GM19043 (cell line): Measurements from ENCODE around the gene PRR3.

Source experiments
- ATAC-seq: cut with Tn5 transposase; IDR thresholded peaks from one replicate; pipeline ENCODE4 v1.9.1; 2021; ENCODE audit warnings: low read depth; ENCODE audit not compliant: unreplicated experiment

PRR3 gene

GRCh38 chr6:30533460-30534294 is 23.4 kb upstream of the PRR3 start:
- ATAC-seq, result no peak

GRCh38 chr6:30537931-30538330 is 19.2 kb upstream of the PRR3 start:
- ATAC-seq, result no peak

- ATAC-seq, result no peak
Observed at GRCh38 chr6:30541515-30542403, 15.3 kb upstream of the PRR3 start.

GRCh38 chr6:30542404-30542725 is 14.7 kb upstream of the PRR3 start:
- ATAC-seq, result no peak

GRCh38 chr6:30542915-30543314 is 14.2 kb upstream of the PRR3 start:
- ATAC-seq, result no peak

GRCh38 chr6:30543821-30544220 is 13.3 kb upstream of the PRR3 start:
- no peak for ATAC-seq

- ATAC-seq, result no peak
Observed at GRCh38 chr6:30544666-30545272, 12.3 kb upstream of the PRR3 start.

GRCh38 chr6:30547454-30547853 is 9.6 kb upstream of the PRR3 start:
- ATAC-seq, result no peak

GRCh38 chr6:30548375-30548774 is 8.7 kb upstream of the PRR3 start:
- no peak for ATAC-seq

- no peak for ATAC-seq
Observed at GRCh38 chr6:30554404-30554803, 2.7 kb upstream of the PRR3 start.

GRCh38 chr6:30554962-30555815 is 1.9 kb upstream of the PRR3 start:
- no peak for ATAC-seq

- ATAC-seq, result no peak
Observed at GRCh38 chr6:30555816-30556065, 1.4 kb upstream of the PRR3 start.

- peak; percentile 62 for ATAC-seq
Observed at GRCh38 chr6:30556066-30556905, 809 bp upstream of the PRR3 start, which contains the start of gene GNL1. Gene GNL1 (minus strand): TSS chr6:30556489. CDS start chr6:30556203, 286 bp downstream.

- no peak for ATAC-seq
Observed at GRCh38 chr6:30557683-30557981, 537 bp downstream of the PRR3 start.

GRCh38 chr6:30560930-30561329 is 3.8 kb downstream of the PRR3 start:
- ATAC-seq, result no peak

GRCh38 chr6:30562470-30563425 is 5.7 kb downstream of the PRR3 start:
- ATAC-seq, result no peak

GRCh38 chr6:30564114-30564513 is 7.0 kb downstream of the PRR3 start:
- no peak for ATAC-seq

GRCh38 chr6:30565772-30566171 is 8.7 kb downstream of the PRR3 start:
- no peak for ATAC-seq

GRCh38 chr6:30568245-30568644 is 11.2 kb downstream of the PRR3 start:
- ATAC-seq, result no peak
